SK-N-SH (cell line): ENCODE data around the gene GRIN2C. TPM values are rescaled to one million over a fixed set of nuclear protein-coding genes. Genes with fewer than 3 reads are reported as not detected.

Experiments
- CTCF ChIA-PET: fragments of 300-600, 350-600 bp; formaldehyde crosslinking; extraction: SDS; loops from one replicate; lab custom pipeline; 2021; lab: Yijun Ruan, JAX
- POLR2A ChIA-PET: fragments of 350-600 bp; sonication (Branson Sonifier 250); formaldehyde crosslinking; extraction: SDS; loops from one replicate; lab custom pipeline; 2020; ENCODE audit warnings: antibody characterized with exemption, inconsistent platforms; lab: Yijun Ruan, JAX
- DNase-seq: peaks from one replicate; pipeline ENCODE4 v3.0.0; 2012
- H2AFZ ChIP-seq: fragments of 200-600 bp; sonication (generic); 2 replicates; pipeline ENCODE4 v1.8.1; 2016; ENCODE audit warnings: antibody characterized with exemption, mild to moderate bottlenecking, low read depth
- H3F3A ChIP-seq: fragments of 200-600 bp; sonication (generic); replicated peaks from 2 replicates; pipeline ENCODE3; 2016; ENCODE audit warnings: antibody characterized with exemption, mild to moderate bottlenecking; ENCODE audit not compliant: insufficient read depth
- H3K27ac ChIP-seq, 2 experiments: fragments of 200-500 bp in 1 of 2; fragments of 200-600 bp in 1 of 2; sonication (Bioruptor generic) in 1 of 2; sonication (generic), shearing (Covaris generic) in 1 of 2; 2 replicates each; pipeline versions ENCODE4 v1.5.1 to v1.6.1; 2014 to 2016; ENCODE audit warnings: low read depth in 2 of 2, inconsistent platforms in 1 of 2, low read length in 1 of 2, mild to moderate bottlenecking in 1 of 2, mixed read lengths in 1 of 2
- H3K27me3 ChIP-seq: fragments of 200-600 bp; sonication (generic), shearing (Covaris generic); 2 replicates; pipeline ENCODE4 v1.6.1; 2016; ENCODE audit warnings: mixed run types; ENCODE audit not compliant: insufficient read depth
- H3K36me3 ChIP-seq, 2 experiments: fragments of 200-500 bp in 1 of 2; fragments of 200-600 bp in 1 of 2; sonication (Bioruptor generic) in 1 of 2; sonication (generic) in 1 of 2; replicated peaks in 1 of 2; 2 replicates each; pipeline versions ENCODE3 to v1.5.1; 2014 to 2016; ENCODE audit warnings: low read length in 1 of 2, mild to moderate bottlenecking in 1 of 2; ENCODE audit not compliant: insufficient read depth in 2 of 2, control insufficient read depth in 1 of 2
- H3K4me1 ChIP-seq, 2 experiments: fragments of 200-500 bp in 1 of 2; fragments of 200-600 bp in 1 of 2; sonication (Bioruptor generic) in 1 of 2; sonication (generic), shearing (Covaris generic) in 1 of 2; 2 replicates each; pipeline versions ENCODE4 v1.5.1 to v1.6.1; 2014 to 2016; ENCODE audit warnings: low read depth in 1 of 2, low read length in 1 of 2, mixed run types in 1 of 2; ENCODE audit not compliant: insufficient read depth in 2 of 2, control insufficient read depth in 1 of 2
- H3K4me2 ChIP-seq: fragments of 200-600 bp; sonication (generic), shearing (Covaris generic); 2 replicates; pipeline ENCODE4 v1.6.1; 2017; ENCODE audit warnings: mixed run types
- H3K4me3 ChIP-seq, 2 experiments: fragments of 200-500 bp in 1 of 2; fragments of 200-600 bp in 1 of 2; sonication (Bioruptor generic) in 1 of 2; sonication (generic), shearing (Covaris generic) in 1 of 2; 2 replicates each; pipeline versions ENCODE4 v1.5.1 to v1.8.1; 2014 to 2016; ENCODE audit warnings: low read depth in 2 of 2, inconsistent platforms in 1 of 2, low read length in 1 of 2, mild to moderate bottlenecking in 1 of 2, mixed read lengths in 1 of 2, moderate library complexity in 1 of 2
- H3K79me2 ChIP-seq: fragments of 200-600 bp; sonication (generic); 2 replicates; pipeline ENCODE4 v1.8.1; 2017; ENCODE audit warnings: mild to moderate bottlenecking; ENCODE audit not compliant: insufficient read depth
- H3K9ac ChIP-seq: fragments of 200-600 bp; sonication (generic); 2 replicates; pipeline ENCODE4 v1.6.1; 2017; ENCODE audit warnings: mixed run types
- H3K9me2 ChIP-seq: fragments of 200-600 bp; sonication (generic); 2 replicates; pipeline ENCODE4 v1.6.1; 2017; ENCODE audit warnings: mixed run types
- H3K9me3 ChIP-seq: fragments of 200-600 bp; sonication (generic); 2 replicates; pipeline ENCODE4 v1.6.1; 2017; ENCODE audit warnings: mixed run types, mild to moderate bottlenecking, moderate library complexity
- H4K20me1 ChIP-seq: fragments of 200-600 bp; sonication (generic); 2 replicates; pipeline ENCODE4 v1.6.1; 2017; ENCODE audit warnings: mild to moderate bottlenecking, mixed run types; ENCODE audit not compliant: insufficient read depth
- FOSL2 ChIP-seq: IDR thresholded peaks from 2 replicates; pipeline ENCODE4 v1.4.0; 2012; ENCODE audit warnings: low read depth, mild to moderate bottlenecking, moderate library complexity, borderline replicate concordance
- FOXJ3 ChIP-seq: sonication (generic); formaldehyde crosslinking; IDR thresholded peaks from 2 replicates; pipeline ENCODE4 v1.5.1; 2020; ENCODE audit warnings: mild to moderate bottlenecking, missing genetic modification reagents
- GATA2 ChIP-seq: sonication (generic); formaldehyde crosslinking; IDR thresholded peaks from 2 replicates; pipeline ENCODE4 v1.5.0; 2020; ENCODE audit warnings: mild to moderate bottlenecking, missing genetic modification reagents
- JUND ChIP-seq: IDR thresholded peaks from 2 replicates; pipeline ENCODE4 v1.4.0; 2012
- MEF2A ChIP-seq: IDR thresholded peaks from 2 replicates; pipeline ENCODE4 v1.4.0; 2012; ENCODE audit warnings: low read depth, borderline replicate concordance
- MXI1 ChIP-seq: IDR thresholded peaks from 2 replicates; pipeline ENCODE4 v1.6.1; 2012; ENCODE audit warnings: mild to moderate bottlenecking, low read depth, low read length, improper control_type of control experiment
- NFIC ChIP-seq: IDR thresholded peaks from 2 replicates; pipeline ENCODE4 v1.4.0; 2012; ENCODE audit warnings: borderline replicate concordance
- RAD21 ChIP-seq: IDR thresholded peaks from 2 replicates; pipeline ENCODE4 v1.6.1; 2012; ENCODE audit warnings: mild to moderate bottlenecking, low read length
- RCOR1 ChIP-seq: fragments of 150-350 bp; IDR thresholded peaks from 2 replicates; pipeline ENCODE4 v1.6.1; 2017; ENCODE audit warnings: antibody characterized with exemption, low read length
- TAF1 ChIP-seq: IDR thresholded peaks from 2 replicates; pipeline ENCODE4 v1.6.1; 2012; ENCODE audit warnings: low read depth, mild to moderate bottlenecking, low read length, moderate library complexity, borderline replicate concordance
- TCF12 ChIP-seq: IDR thresholded peaks from 2 replicates; pipeline ENCODE4 v1.4.0; 2012
- TEAD4 ChIP-seq: IDR thresholded peaks from 2 replicates; pipeline ENCODE4 v1.4.0; 2012; ENCODE audit warnings: mild to moderate bottlenecking, borderline replicate concordance; ENCODE audit not compliant: insufficient read depth
- YY1 ChIP-seq: IDR thresholded peaks from 2 replicates; pipeline ENCODE4 v1.4.0; 2012; ENCODE audit warnings: low read depth, mild to moderate bottlenecking
- WGBS: methylation state at CpG from one replicate; pipeline ENCODE4 v1.1.6; 2017; ENCODE audit warnings: low lambda C conversion rate; 5-methylcytosine and 5-hydroxymethylcytosine counted together
- polyA plus RNA-seq, 3 experiments: library from polyadenylated mRNA; depleted of rRNA; stranded (reverse); fragments of >200 nt; gene quantifications; 2 replicates each; pipeline ENCODE4 v1.2.3, GENCODE V29; 2012
- TF ChIP-seq, protein P1 (sequence below): IDR thresholded peaks from 2 replicates; pipeline ENCODE4 v1.4.0; 2012; ENCODE audit warnings: low read depth, borderline replicate concordance
- TF ChIP-seq, protein P2 (sequence below): IDR thresholded peaks from 2 replicates; pipeline ENCODE4; 2012
- TF ChIP-seq, protein P3 (sequence below): IDR thresholded peaks from 2 replicates; pipeline ENCODE4 v1.6.1; 2012; ENCODE audit warnings: mild to moderate bottlenecking, low read depth, low read length, moderate library complexity
- TF ChIP-seq, protein P4 (sequence below): fragments of 150-350 bp; IDR thresholded peaks from 2 replicates; pipeline ENCODE4 v1.6.1; 2016; ENCODE audit warnings: mild to moderate bottlenecking, low read depth, low read length
- TF ChIP-seq, protein P5 (sequence below): fragments of 200-600 bp; sonication (generic); IDR thresholded peaks from 2 replicates; pipeline ENCODE4 v1.6.1; 2017; ENCODE audit warnings: antibody characterized with exemption, mild to moderate bottlenecking, moderate library complexity

The GRIN2C gene
- polyA plus RNA-seq, 1 of the 3 experiments (the other 2 are of a cell fraction): 0.39 TPM

DNA sequence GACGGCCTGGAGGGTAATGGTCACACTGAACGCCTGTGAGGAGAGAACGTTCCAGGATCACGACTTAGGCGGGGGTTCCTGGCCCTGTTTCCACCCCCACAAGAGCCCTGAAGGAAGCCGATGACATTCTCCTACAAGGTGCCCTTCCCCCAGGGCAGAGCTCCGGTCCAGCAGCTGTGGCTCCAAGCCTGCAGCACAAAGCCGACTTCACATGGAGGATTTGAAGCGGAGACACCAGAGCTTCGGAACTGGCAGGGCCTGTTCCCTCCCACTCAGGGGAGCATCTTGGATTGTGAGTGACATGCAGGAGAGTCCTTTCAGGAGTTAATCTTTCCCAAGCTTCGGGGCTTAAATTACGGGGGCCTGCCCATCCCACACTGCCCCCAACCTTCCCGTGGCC is 28.8 kb upstream of the GRIN2C start:
- Histone ChIP-seq H3K9me3 (no peaks in the 10 kb centered on the region), H3K9ac (no peak overlapping the region), H3K27me3 (peaks cover 51% of the 10 kb centered on the region), H3K4me3 (no peak overlapping the region), H3K79me2 (no peaks in the 10 kb centered on the region), H4K20me1 (no peaks in the 10 kb centered on the region), H3F3A (no peaks in the 10 kb centered on the region), H2AFZ (no peak overlapping the region), H3K9me2 (no peaks in the 10 kb centered on the region), H3K36me3 (no peaks in the 10 kb centered on the region), H3K4me2 (no peak overlapping the region), H3K4me1 (peaks cover 0 to 5% of the 10 kb centered on the region in 2 experiments; a peak in 1 of 4 replicates), H3K27ac (no peak overlapping the region)
- DNase-seq: no peak
- TF ChIP-seq, protein P1, sequence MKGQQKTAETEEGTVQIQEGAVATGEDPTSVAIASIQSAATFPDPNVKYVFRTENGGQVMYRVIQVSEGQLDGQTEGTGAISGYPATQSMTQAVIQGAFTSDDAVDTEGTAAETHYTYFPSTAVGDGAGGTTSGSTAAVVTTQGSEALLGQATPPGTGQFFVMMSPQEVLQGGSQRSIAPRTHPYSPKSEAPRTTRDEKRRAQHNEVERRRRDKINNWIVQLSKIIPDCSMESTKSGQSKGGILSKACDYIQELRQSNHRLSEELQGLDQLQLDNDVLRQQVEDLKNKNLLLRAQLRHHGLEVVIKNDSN: no peak
- no peak for TF ChIP-seq JUND
- TF ChIP-seq RCOR1: no peak
- ChIA-PET POLR2A (interaction anchor here (0.7 kb wide), 1 partner anchor 295 kb away, joined by 6 read pairs; no protein-coding TSS in a partner anchor), CTCF (interaction anchor here (1.0 to 1.8 kb wide), 6 partner anchors 10 to 69 kb away, joined by 3 to 7 read pairs (median 3); partner anchors contain the start of gene OTOP2)
- WGBS: 64% methylated on average over 12 of the region's 13 CpGs

DNA sequence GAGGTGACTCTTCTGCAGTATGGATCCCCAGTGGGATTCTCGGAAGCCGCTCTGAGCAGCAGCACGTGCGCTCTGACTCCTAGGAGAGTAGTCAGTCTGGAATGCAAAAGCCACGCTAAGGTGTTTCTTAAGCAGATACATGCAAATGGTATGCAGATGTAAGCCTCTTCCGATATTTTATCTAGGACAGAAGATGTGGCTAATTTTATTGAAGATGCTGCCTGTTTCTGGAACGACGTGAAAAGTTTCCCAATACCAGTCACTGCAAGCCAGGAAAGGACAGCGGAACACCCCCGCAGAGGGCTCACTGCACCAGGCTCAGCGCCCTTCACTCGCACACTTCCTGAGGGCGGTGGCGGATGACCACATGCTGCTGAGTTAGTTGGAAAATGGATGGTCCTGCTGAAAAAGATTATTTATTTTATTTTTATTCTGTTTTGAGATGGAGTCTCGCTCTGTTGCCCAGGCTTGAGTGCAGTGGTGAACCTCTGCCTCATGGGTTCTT is 23.6 kb upstream of the GRIN2C start:
- Histone ChIP-seq H3K9ac (no peak overlapping the region), H3K36me3 (no peaks in the 10 kb centered on the region), H2AFZ (no peak overlapping the region), H4K20me1 (no peaks in the 10 kb centered on the region), H3K9me2 (no peaks in the 10 kb centered on the region), H3K9me3 (no peaks in the 10 kb centered on the region), H3K79me2 (no peaks in the 10 kb centered on the region), H3K4me3 (no peak overlapping the region), H3F3A (no peaks in the 10 kb centered on the region), H3K4me2 (no peak overlapping the region), H3K27ac (no peak overlapping the region), H3K27me3 (peaks cover 28% of the 10 kb centered on the region; the same call in 1 of the 2 replicates), H3K4me1 (no peaks in the 10 kb centered on the region)
- DNase-seq: no peak
- POLR2A ChIA-PET: no interaction called here
- CTCF ChIA-PET: interaction anchor here (47.7 kb wide), 1 partner anchor 65 kb away, joined by 3869 read pairs; the partner anchor contains the start of genes GRIN2C and NAT9
- 87% methylated on average over 15 of the region's 15 CpGs for WGBS
- TF ChIP-seq MEF2A (no peak), GATA2 (CRISPR knock-in tag) (no peak), MXI1 (no peak), RAD21 (no peak), RCOR1 (no peak), JUND (no peak), YY1 (no peak), TAF1 (no peak), TEAD4 (no peak), NFIC (no peak), FOSL2 (no peak), FOXJ3 (CRISPR knock-in tag) (no peak), TCF12 (no peak)
- TF ChIP-seq, protein P2, sequence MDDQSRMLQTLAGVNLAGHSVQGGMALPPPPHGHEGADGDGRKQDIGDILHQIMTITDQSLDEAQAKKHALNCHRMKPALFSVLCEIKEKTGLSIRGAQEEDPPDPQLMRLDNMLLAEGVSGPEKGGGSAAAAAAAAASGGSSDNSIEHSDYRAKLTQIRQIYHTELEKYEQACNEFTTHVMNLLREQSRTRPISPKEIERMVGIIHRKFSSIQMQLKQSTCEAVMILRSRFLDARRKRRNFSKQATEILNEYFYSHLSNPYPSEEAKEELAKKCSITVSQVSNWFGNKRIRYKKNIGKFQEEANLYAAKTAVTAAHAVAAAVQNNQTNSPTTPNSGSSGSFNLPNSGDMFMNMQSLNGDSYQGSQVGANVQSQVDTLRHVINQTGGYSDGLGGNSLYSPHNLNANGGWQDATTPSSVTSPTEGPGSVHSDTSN: no peak
- TF ChIP-seq, protein P3, sequence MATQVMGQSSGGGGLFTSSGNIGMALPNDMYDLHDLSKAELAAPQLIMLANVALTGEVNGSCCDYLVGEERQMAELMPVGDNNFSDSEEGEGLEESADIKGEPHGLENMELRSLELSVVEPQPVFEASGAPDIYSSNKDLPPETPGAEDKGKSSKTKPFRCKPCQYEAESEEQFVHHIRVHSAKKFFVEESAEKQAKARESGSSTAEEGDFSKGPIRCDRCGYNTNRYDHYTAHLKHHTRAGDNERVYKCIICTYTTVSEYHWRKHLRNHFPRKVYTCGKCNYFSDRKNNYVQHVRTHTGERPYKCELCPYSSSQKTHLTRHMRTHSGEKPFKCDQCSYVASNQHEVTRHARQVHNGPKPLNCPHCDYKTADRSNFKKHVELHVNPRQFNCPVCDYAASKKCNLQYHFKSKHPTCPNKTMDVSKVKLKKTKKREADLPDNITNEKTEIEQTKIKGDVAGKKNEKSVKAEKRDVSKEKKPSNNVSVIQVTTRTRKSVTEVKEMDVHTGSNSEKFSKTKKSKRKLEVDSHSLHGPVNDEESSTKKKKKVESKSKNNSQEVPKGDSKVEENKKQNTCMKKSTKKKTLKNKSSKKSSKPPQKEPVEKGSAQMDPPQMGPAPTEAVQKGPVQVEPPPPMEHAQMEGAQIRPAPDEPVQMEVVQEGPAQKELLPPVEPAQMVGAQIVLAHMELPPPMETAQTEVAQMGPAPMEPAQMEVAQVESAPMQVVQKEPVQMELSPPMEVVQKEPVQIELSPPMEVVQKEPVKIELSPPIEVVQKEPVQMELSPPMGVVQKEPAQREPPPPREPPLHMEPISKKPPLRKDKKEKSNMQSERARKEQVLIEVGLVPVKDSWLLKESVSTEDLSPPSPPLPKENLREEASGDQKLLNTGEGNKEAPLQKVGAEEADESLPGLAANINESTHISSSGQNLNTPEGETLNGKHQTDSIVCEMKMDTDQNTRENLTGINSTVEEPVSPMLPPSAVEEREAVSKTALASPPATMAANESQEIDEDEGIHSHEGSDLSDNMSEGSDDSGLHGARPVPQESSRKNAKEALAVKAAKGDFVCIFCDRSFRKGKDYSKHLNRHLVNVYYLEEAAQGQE: no peak
- TF ChIP-seq, protein P4, sequence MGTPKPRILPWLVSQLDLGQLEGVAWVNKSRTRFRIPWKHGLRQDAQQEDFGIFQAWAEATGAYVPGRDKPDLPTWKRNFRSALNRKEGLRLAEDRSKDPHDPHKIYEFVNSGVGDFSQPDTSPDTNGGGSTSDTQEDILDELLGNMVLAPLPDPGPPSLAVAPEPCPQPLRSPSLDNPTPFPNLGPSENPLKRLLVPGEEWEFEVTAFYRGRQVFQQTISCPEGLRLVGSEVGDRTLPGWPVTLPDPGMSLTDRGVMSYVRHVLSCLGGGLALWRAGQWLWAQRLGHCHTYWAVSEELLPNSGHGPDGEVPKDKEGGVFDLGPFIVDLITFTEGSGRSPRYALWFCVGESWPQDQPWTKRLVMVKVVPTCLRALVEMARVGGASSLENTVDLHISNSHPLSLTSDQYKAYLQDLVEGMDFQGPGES: no peak
- TF ChIP-seq, protein P5, sequence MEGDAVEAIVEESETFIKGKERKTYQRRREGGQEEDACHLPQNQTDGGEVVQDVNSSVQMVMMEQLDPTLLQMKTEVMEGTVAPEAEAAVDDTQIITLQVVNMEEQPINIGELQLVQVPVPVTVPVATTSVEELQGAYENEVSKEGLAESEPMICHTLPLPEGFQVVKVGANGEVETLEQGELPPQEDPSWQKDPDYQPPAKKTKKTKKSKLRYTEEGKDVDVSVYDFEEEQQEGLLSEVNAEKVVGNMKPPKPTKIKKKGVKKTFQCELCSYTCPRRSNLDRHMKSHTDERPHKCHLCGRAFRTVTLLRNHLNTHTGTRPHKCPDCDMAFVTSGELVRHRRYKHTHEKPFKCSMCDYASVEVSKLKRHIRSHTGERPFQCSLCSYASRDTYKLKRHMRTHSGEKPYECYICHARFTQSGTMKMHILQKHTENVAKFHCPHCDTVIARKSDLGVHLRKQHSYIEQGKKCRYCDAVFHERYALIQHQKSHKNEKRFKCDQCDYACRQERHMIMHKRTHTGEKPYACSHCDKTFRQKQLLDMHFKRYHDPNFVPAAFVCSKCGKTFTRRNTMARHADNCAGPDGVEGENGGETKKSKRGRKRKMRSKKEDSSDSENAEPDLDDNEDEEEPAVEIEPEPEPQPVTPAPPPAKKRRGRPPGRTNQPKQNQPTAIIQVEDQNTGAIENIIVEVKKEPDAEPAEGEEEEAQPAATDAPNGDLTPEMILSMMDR: no peak
- TF ChIP-seq, protein P1: no peak
